Panc1 (cell line): ENCODE results near the gene RRM2. TPM values are rescaled to one million over a fixed set of nuclear protein-coding genes. Genes with fewer than 3 reads are reported as not detected.

ENCODE experiments used
- ATAC-seq: fragments of 200-7000 bp; cut with Tn5 transposase; 2 replicates; pipeline ENCODE4 v1.9.1; 2020; ENCODE audit warnings: mild to moderate bottlenecking, moderate library complexity
- BruUV-seq: library from RNA; stranded (reverse); fragments of 400-500 nt; replicated peaks from 2 replicates; lab custom pipeline; 2021; lab: Mats Ljungman, UMichigan
- CTCF ChIA-PET: fragments of 300-600 bp; sonication (Branson Sonifier 250); formaldehyde crosslinking; loops from one replicate; lab custom pipeline; 2022; ENCODE audit warnings: antibody characterized with exemption; lab: Charles Lee
- POLR2A ChIA-PET: fragments of 300-600 bp; sonication (Branson Sonifier 250); formaldehyde crosslinking; loops from one replicate; lab custom pipeline; 2022; ENCODE audit warnings: antibody characterized with exemption; lab: Charles Lee
- DNase-seq: peaks from one replicate; pipeline ENCODE4 v3.0.0-alpha.2; 2010; ENCODE audit warnings: low read depth, low spot score
- H3K27ac ChIP-seq: 2 replicates; pipeline ENCODE4 v1.5.1; 2011; ENCODE audit warnings: mild to moderate bottlenecking, low read length, inconsistent platforms
- H3K27me3 ChIP-seq: fragments of 200-500 bp; sonication (Bioruptor generic); 2 replicates; pipeline ENCODE4 v1.6.0; 2014; ENCODE audit warnings: low read length, inconsistent platforms; ENCODE audit not compliant: control insufficient read depth, insufficient read depth
- H3K36me3 ChIP-seq: fragments of 200-500 bp; sonication (Bioruptor generic); 2 replicates; pipeline ENCODE4 v1.5.1; 2014; ENCODE audit warnings: inconsistent platforms, mild to moderate bottlenecking, low read length, moderate library complexity; ENCODE audit not compliant: control insufficient read depth, insufficient read depth
- H3K4me1 ChIP-seq: 2 replicates; pipeline ENCODE4 v1.5.1; 2011; ENCODE audit warnings: inconsistent platforms, mild to moderate bottlenecking, low read length, moderate library complexity; ENCODE audit not compliant: control insufficient read depth, insufficient read depth
- H3K4me3 ChIP-seq, 2 experiments: 2 replicates each; pipeline ENCODE4 v1.5.1; 2011 to 2012; ENCODE audit warnings: low read depth in 2 of 2, low read length in 2 of 2, mild to moderate bottlenecking in 2 of 2, inconsistent platforms in 1 of 2, moderate library complexity in 1 of 2
- H3K9me3 ChIP-seq: fragments of 200-500 bp; sonication (Bioruptor generic); 2 replicates; pipeline ENCODE4 v1.5.1; 2014; ENCODE audit warnings: low read depth, mild to moderate bottlenecking, inconsistent platforms, low read length, moderate library complexity; ENCODE audit not compliant: control insufficient read depth, insufficient read depth
- CTCF ChIP-seq: fragments of 450-650 bp; IDR thresholded peaks from 2 replicates; pipeline ENCODE4 v1.5.1; 2017; ENCODE audit warnings: mild to moderate bottlenecking
- POLR2AphosphoS5 ChIP-seq: IDR thresholded peaks from 2 replicates; pipeline ENCODE4 v1.6.1; 2012; ENCODE audit warnings: mild to moderate bottlenecking, low read depth, low read length, moderate library complexity
- REST ChIP-seq, 2 experiments: IDR thresholded peaks; 2 replicates each; pipeline ENCODE4 v1.6.1; 2011 to 2012; ENCODE audit warnings: low read depth in 2 of 2, control low read depth in 1 of 2, low read length in 1 of 2, mild to moderate bottlenecking in 1 of 2, moderate library complexity in 1 of 2; ENCODE audit not compliant: insufficient read depth in 1 of 2
- SIN3A ChIP-seq: IDR thresholded peaks from 2 replicates; pipeline ENCODE4 v1.6.1; 2012; ENCODE audit warnings: low read depth, mild to moderate bottlenecking, low read length, moderate library complexity, borderline replicate concordance; ENCODE audit not compliant: insufficient read depth
- TCF7L2 ChIP-seq: IDR thresholded peaks from 2 replicates; pipeline ENCODE4 v1.6.1; 2011; ENCODE audit warnings: mild to moderate bottlenecking, low read depth, low read length, inconsistent platforms
- in situ Hi-C: cut with HindIII; loops from 2 replicates; pipeline ENCODE4 v1.10.0; 2016; ENCODE audit warnings: low sequenced_read_pairs, low pct_unique_long_range_greater_than_20kb
- intact Hi-C: fragments of 100-400 bp; cut with micrococcal nuclease; formaldehyde crosslinking; loops from one replicate; pipeline ENCODE4 v1.10.0; 2022; ENCODE audit not compliant: unreplicated experiment
- total RNA-seq: library from RNA; stranded (reverse); gene quantifications from one replicate; pipeline ENCODE4 v1.2.1, GENCODE V29; 2021; ENCODE audit not compliant: unreplicated experiment

RRM2 gene
- total RNA-seq, 1 experiment from 2014 or later = 294 TPM

GRCh38 chr2:10159581-10160131 lies 37.1 kb downstream of the RRM2 start:
- TF ChIP-seq POLR2AphosphoS5 (no peak), REST (IDR thresholded peaks at IDR 0.05; ENCODE audit: insufficient read depth in 1 of 2, low read depth in 2 of 2, low read length in 1 of 2) (no peak), CTCF (no peak), SIN3A (no peak), TCF7L2 (no peak)
- Histone ChIP-seq H3K4me1 (peaks cover 4% of the 10 kb centered on the region; the same call in 1 of the 2 replicates), H3K27me3 (no peaks in the 10 kb centered on the region), H3K36me3 (no peaks in the 10 kb centered on the region), H3K27ac (no peak overlapping the region), H3K4me3 (no peak overlapping the region), H3K9me3 (no peaks in the 10 kb centered on the region)
- no peak for DNase-seq
- ATAC-seq = no peak; the same call in 1 of the 2 replicates
- BruUV-seq = no TSS peak
- POLR2A ChIA-PET = no interaction called here
- CTCF ChIA-PET = no interaction called here
- intact Hi-C loops = no loop called here
- in situ Hi-C loops = no loop called here

GRCh38 chr2:10160203-10160955 lies 37.8 kb downstream of the RRM2 start:
- Histone ChIP-seq H3K9me3 (no peaks in the 10 kb centered on the region), H3K36me3 (no peaks in the 10 kb centered on the region), H3K4me1 (peaks cover 4% of the 10 kb centered on the region; the same call in 1 of the 2 replicates), H3K27me3 (no peaks in the 10 kb centered on the region), H3K27ac (no peak overlapping the region), H3K4me3 (no peak overlapping the region)
- BruUV-seq = no TSS peak
- intact Hi-C loops = no loop called here
- no peak for ATAC-seq
- CTCF ChIA-PET = no interaction called here
- in situ Hi-C loops = no loop called here
- DNase-seq = no peak
- no peak for TF ChIP-seq POLR2AphosphoS5
- TF ChIP-seq CTCF = no peak
- TF ChIP-seq TCF7L2 = no peak
- no peak for TF ChIP-seq REST (IDR thresholded peaks at IDR 0.05; ENCODE audit: insufficient read depth in 1 of 2, low read depth in 2 of 2, low read length in 1 of 2)
- no peak for TF ChIP-seq SIN3A
- POLR2A ChIA-PET = no interaction called here
